NCI-H128 (cell line): ENCODE results near the gene VWC2.

Source experiments
- DNase-seq: peaks from one replicate; lab custom pipeline; 2025; ENCODE audit not compliant: unreplicated experiment; lab: John Stamatoyannopoulos, UW

The VWC2 gene

GRCh38 chr7:49773218-49773935, at the start of gene VWC2:
Gene VWC2, plus strand, starts transcription at chr7:49773638. Its CDS starts 1,798 bp downstream, at chr7:49775436.
- DNase-seq = no peak

GRCh38 chr7:49724071-49724470, 49.4 kb upstream of the VWC2 start:
- DNase-seq = no peak

- no peak for DNase-seq
Observed at GRCh38 chr7:49731836-49732235, 41.6 kb upstream of the VWC2 start.

GRCh38 chr7:49762666-49763065, 10.8 kb upstream of the VWC2 start:
- no peak for DNase-seq

GRCh38 chr7:49763791-49764190, 9.6 kb upstream of the VWC2 start:
- DNase-seq = no peak

GRCh38 chr7:49766966-49767365, 6.5 kb upstream of the VWC2 start:
- DNase-seq = no peak

GRCh38 chr7:49767719-49768118, 5.7 kb upstream of the VWC2 start:
- no peak for DNase-seq

GRCh38 chr7:49768254-49768653, 5.2 kb upstream of the VWC2 start:
- no peak for DNase-seq

GRCh38 chr7:49768835-49769234, 4.6 kb upstream of the VWC2 start:
- no peak for DNase-seq

- no peak for DNase-seq
Observed at GRCh38 chr7:49769285-49769857, 4.1 kb upstream of the VWC2 start.

GRCh38 chr7:49770838-49771237, 2.6 kb upstream of the VWC2 start:
- no peak for DNase-seq

- no peak for DNase-seq
Observed at GRCh38 chr7:49771427-49772176, 1.8 kb upstream of the VWC2 start.

GRCh38 chr7:49772916-49773217, 571 bp upstream of the VWC2 start:
- no peak for DNase-seq

- DNase-seq = no peak
Observed at GRCh38 chr7:49773936-49774458, 559 bp downstream of the VWC2 start.

- no peak for DNase-seq
Observed at GRCh38 chr7:49774459-49775064, 1.1 kb downstream of the VWC2 start.

- no peak for DNase-seq
Observed at GRCh38 chr7:49775065-49775948, 1.9 kb downstream of the VWC2 start.

- DNase-seq = no peak
Observed at GRCh38 chr7:49775949-49776443, 2.6 kb downstream of the VWC2 start.

- DNase-seq = no peak
Observed at GRCh38 chr7:49776994-49777393, 3.6 kb downstream of the VWC2 start.

- DNase-seq = no peak
Observed at GRCh38 chr7:49778731-49779270, 5.4 kb downstream of the VWC2 start.

GRCh38 chr7:49780953-49781352, 7.5 kb downstream of the VWC2 start:
- DNase-seq = no peak
